Measurements from ENCODE around the gene TAF4.

The TAF4 gene

DNA sequence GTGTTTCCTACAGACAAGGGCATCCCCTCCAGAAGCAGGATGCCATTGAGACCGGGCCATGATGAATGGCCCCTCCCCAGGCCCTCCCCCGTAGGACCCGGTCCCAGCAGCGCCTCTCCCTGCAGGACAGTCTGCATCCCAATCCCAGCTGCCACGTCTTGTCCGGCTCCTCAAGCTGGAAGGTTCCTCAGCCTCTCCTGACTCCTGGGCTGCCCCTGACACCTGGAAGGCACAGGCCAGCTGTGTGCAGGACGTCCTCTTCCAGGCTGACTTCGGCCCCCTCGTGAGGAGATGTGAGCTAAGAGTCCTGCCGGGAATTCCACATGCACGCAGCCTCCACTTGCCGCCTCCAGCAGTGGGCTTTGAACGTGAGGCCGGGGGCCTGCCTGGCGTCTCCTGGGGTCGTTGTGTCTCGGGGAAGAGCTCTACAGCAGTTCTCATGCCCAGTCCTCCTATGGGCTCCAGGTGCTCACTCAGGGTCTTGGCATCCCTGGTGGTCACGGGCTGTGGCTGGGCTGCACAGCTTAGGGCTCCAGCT, 64.4 kb downstream of the TAF4 start:
- TF ChIP-seq Cebpa-rat (IDR thresholded peaks at IDR 0.05), result no peak

GRCh38 chr20:61998343-61999121, 67.1 kb downstream of the TAF4 start:
- H3K4me3 ChIP-seq, result no peak overlapping the region
- peaks cover 50% of the 10 kb centered on the region for H4K20me1 ChIP-seq
- peaks cover 23% of the 10 kb centered on the region for H3K9me3 ChIP-seq
- peaks cover 83% of the 10 kb centered on the region for H3K36me3 ChIP-seq
- TF ChIP-seq Cebpa-rat (IDR thresholded peaks at IDR 0.05), result no peak
- H3K4me2 ChIP-seq, result peak overlapping the region; percentile 66
- H3K27me3 ChIP-seq, result no peaks in the 10 kb centered on the region
- H3K9ac ChIP-seq, result no peak overlapping the region
- H3K27ac ChIP-seq, result no peak overlapping the region; the same call in 1 of the 2 replicates
- H3K4me1 ChIP-seq, result peaks cover 53% of the 10 kb centered on the region

More for the DNA sequence above, 64.4 kb downstream of the TAF4 start:
- Histone ChIP-seq H3K36me3 (peaks cover 84% of the 10 kb centered on the region), H3K27ac (no peak overlapping the region), H3K9me3 (no peaks in the 10 kb centered on the region), H4K20me1 (peaks cover 76% of the 10 kb centered on the region), H3K4me1 (peaks cover 66% of the 10 kb centered on the region), H3K4me2 (no peak overlapping the region), H3K4me3 (no peak overlapping the region), H3K27me3 (no peaks in the 10 kb centered on the region), H3K9ac (no peak overlapping the region)

DNA sequence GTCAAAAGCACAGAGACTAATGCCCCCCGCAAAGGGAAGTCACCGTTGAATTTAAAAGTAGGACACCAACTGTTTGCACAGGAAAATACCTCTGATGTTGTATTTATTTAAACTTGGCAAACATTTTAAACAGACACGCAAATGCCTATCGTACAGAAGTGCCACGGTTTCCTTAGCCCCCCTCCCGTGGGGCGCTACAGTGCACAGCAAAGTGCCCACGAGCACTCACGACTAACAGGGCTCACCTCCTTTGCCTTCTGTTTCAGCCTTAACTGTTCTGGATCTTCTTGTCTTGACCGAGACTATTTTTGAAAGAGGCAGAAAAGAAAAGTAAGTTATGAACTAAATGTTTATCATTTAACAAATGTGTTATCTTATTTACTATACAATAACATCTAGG, 67.8 kb downstream of the TAF4 start:
- Histone ChIP-seq H3K27ac (no peak overlapping the region), H3K4me2 (peak overlapping the region; percentile 66), H3K36me3 (peaks cover 84% of the 10 kb centered on the region), H3K9ac (no peak overlapping the region), H3K4me3 (no peak overlapping the region), H3K4me1 (peaks cover 51% of the 10 kb centered on the region), H3K9me3 (peaks cover 30% of the 10 kb centered on the region), H4K20me1 (peaks cover 44% of the 10 kb centered on the region), H3K27me3 (no peaks in the 10 kb centered on the region)
- TF ChIP-seq Cebpa-rat (IDR thresholded peaks at IDR 0.05), result no peak

DNA sequence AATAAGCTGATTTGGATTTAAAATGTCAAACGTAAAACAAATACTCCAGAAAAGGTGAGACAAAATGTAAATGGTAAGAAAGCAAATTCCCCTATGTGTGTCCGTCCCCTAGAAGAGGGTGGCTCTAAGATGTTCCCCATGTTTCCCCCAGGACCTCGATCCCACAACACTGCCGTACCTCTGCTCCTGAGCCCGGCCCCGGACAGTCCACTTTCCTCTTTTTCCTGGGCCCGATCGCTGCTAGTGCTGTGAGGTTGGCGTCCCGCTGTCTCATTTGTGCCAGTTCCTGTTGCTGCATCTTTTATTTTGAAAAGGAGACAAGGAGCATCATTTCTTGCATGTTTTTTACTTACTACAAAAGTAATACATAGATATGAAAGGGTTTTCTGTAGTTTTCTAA, 68.3 kb downstream of the TAF4 start:
- peaks cover 35% of the 10 kb centered on the region for H3K9me3 ChIP-seq
- no peaks in the 10 kb centered on the region for H3K27me3 ChIP-seq
- H3K9ac ChIP-seq, result peak overlapping the region; percentile 8; the same call in 1 of the 2 replicates
- 0 out of 2 replicates have a peak overlapping the region, but pooled peaks have one; percentile 2 for H3K27ac ChIP-seq
- no peak for TF ChIP-seq Cebpa-rat (IDR thresholded peaks at IDR 0.05)
- peaks cover 84% of the 10 kb centered on the region for H3K36me3 ChIP-seq
- peak overlapping the region; percentile 66 for H3K4me2 ChIP-seq
- no peak overlapping the region for H3K4me3 ChIP-seq
- H3K4me1 ChIP-seq, result peaks cover 50% of the 10 kb centered on the region
- peaks cover 42% of the 10 kb centered on the region for H4K20me1 ChIP-seq

DNA sequence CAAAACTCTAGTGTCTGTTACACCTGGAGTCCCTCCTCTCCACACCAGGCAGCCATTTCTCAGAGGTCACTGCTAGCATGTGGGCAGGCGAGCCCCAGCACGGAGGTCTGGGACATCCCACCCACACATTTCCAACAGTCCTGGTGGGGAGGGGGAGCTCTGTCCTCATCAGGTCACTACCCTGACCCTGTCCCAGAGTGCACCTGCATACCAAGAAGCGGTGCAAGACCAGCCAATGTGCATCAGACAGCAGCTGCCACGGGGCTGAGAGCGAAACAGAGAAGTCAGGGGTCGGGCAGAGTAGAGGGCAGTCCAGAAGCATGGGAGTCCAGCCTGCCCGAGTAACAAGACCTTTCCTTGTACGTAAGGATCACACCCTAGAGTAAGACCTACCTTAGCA, 71.1 kb downstream of the TAF4 start:
- H3K27me3 ChIP-seq, result no peaks in the 10 kb centered on the region
- H3K36me3 ChIP-seq, result peaks cover 84% of the 10 kb centered on the region

DNA sequence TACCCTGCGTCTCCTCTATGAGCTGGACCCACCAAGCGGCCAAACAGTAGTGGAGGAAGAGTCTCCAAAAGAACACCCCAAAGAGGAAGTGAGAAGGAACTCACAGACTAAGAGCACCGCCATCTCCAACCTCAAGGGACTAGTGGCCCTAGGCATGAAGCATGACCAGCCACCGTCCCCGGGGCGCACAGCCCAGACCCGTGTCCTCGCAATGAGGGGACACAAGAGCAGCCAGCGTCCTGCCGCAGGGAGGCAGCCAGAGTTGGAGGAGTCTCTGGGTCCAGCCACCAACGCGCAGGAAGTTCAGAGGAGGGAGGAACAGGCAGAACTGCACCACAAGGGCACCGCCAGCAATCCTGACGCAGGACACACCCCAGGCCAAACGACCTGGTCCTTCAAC, 72.6 kb downstream of the TAF4 start:
- no peak overlapping the region for H3K4me2 ChIP-seq
- H3K9me3 ChIP-seq, result peaks cover 77% of the 10 kb centered on the region
- H3K9ac ChIP-seq, result no peak overlapping the region
- H3K27ac ChIP-seq, result no peak overlapping the region
- H4K20me1 ChIP-seq, result peaks cover 9% of the 10 kb centered on the region
- peaks cover 87% of the 10 kb centered on the region for H3K36me3 ChIP-seq
- peaks cover 27% of the 10 kb centered on the region for H3K4me1 ChIP-seq
- no peaks in the 10 kb centered on the region for H3K27me3 ChIP-seq
- TF ChIP-seq Cebpa-rat (IDR thresholded peaks at IDR 0.05), result no peak
- H3K4me3 ChIP-seq, result no peak overlapping the region

More for the DNA sequence above, 71.1 kb downstream of the TAF4 start:
- no peak overlapping the region for H3K4me3 ChIP-seq
- no peak overlapping the region for H3K27ac ChIP-seq
- TF ChIP-seq Cebpa-rat (IDR thresholded peaks at IDR 0.05), result no peak
- no peak overlapping the region for H3K4me2 ChIP-seq
- H3K9ac ChIP-seq, result no peak overlapping the region
- peaks cover 42% of the 10 kb centered on the region for H3K4me1 ChIP-seq
- H4K20me1 ChIP-seq, result peaks cover 23% of the 10 kb centered on the region
- peaks cover 63% of the 10 kb centered on the region for H3K9me3 ChIP-seq

GRCh38 chr20:61991476-61991875, 74.2 kb downstream of the TAF4 start:
- Histone ChIP-seq H3K4me1 (peaks cover 12% of the 10 kb centered on the region), H3K9me3 (peaks cover 93% of the 10 kb centered on the region), H3K4me2 (no peak overlapping the region), H3K27ac (no peak overlapping the region), H3K27me3 (no peaks in the 10 kb centered on the region), H4K20me1 (no peaks in the 10 kb centered on the region), H3K4me3 (no peak overlapping the region), H3K36me3 (peaks cover 98% of the 10 kb centered on the region), H3K9ac (no peak overlapping the region)
- no peak for TF ChIP-seq Cebpa-rat (IDR thresholded peaks at IDR 0.05)

DNA sequence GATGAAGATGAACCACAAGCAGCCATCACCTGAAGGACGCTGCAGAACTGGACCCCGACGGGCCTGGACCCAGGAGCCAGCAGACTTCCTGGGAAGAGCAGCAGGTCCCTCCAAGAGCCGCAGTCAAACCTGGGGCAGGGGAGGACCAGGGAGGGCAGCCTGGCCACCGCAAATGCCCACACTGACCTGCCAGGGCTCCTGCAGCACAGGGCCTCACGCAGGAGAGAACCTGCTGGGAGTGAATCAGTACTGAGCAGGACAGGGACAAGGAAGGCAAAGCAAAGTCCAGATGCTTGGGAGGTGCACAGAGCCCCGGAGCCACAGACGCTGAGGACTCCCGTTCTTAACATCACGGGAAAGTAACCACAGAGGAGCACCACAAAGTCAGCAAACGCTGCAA, 75.2 kb downstream of the TAF4 start:
- Histone ChIP-seq H3K4me2 (no peak overlapping the region), H3K4me3 (0 out of 2 replicates have a peak overlapping the region, but pooled peaks have one; percentile 10), H3K27ac (no peak overlapping the region), H4K20me1 (no peaks in the 10 kb centered on the region), H3K9ac (no peak overlapping the region), H3K9me3 (peaks cover 98% of the 10 kb centered on the region), H3K27me3 (no peaks in the 10 kb centered on the region), H3K4me1 (peaks cover 5% of the 10 kb centered on the region; the same call in 1 of the 2 replicates), H3K36me3 (peaks cover 96% of the 10 kb centered on the region)
- TF ChIP-seq Cebpa-rat (IDR thresholded peaks at IDR 0.05), result no peak

DNA sequence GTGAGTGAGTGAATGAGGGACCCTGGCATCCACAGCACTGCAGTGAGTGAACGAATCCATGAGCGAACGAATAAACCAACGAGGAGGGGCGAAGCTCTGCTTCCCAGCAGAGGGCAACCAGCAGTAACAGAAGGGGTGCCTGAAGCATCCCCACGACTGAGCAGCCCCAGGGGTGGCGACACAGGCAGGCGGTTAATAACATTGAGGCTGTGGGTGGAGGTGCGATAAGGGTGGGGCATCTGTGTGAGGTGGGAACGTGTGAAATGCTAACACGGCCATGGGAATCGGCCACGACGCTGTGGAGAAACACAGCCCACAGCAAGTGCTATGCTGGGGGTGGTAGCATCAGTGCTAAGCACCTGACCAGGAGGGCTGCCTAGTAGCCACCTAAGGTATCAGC, 75.9 kb downstream of the TAF4 start:
- TF ChIP-seq Cebpa-rat (IDR thresholded peaks at IDR 0.05), result no peak
- Histone ChIP-seq H3K4me3 (no peak overlapping the region; the same call in 1 of the 2 replicates), H3K4me1 (peaks cover 5% of the 10 kb centered on the region; the same call in 1 of the 2 replicates), H3K9ac (no peak overlapping the region), H3K27ac (no peak overlapping the region), H3K27me3 (no peaks in the 10 kb centered on the region), H3K9me3 (peaks cover 97% of the 10 kb centered on the region), H3K36me3 (peaks cover 95% of the 10 kb centered on the region), H4K20me1 (no peaks in the 10 kb centered on the region), H3K4me2 (no peak overlapping the region)

DNA sequence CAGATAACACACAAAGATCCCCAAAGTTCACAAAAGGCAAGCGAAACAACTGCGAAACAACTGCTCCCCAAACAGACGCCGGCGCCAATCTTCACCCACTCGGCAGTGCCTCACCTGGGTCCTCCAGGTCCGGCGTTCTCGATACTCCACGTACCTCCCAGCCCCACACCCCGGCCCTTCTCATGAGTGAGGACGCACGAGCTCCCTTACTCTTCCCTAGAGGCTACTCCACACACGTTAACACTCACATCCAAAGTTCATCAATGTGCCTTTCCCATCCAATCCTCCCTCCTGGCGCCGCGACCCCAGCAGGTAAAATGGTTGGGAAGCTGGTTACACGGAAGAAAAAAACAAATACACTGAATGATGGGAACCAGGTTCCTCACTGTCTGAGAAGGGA, 77.0 kb downstream of the TAF4 start:
- H3K4me3 ChIP-seq, result no peak overlapping the region
- H3K4me2 ChIP-seq, result no peak overlapping the region
- no peak overlapping the region for H3K27ac ChIP-seq
- H3K9ac ChIP-seq, result no peak overlapping the region
- H3K27me3 ChIP-seq, result no peaks in the 10 kb centered on the region
- peaks cover 97% of the 10 kb centered on the region for H3K9me3 ChIP-seq
- TF ChIP-seq Cebpa-rat (IDR thresholded peaks at IDR 0.05), result no peak
- peaks cover 95% of the 10 kb centered on the region for H3K36me3 ChIP-seq
- peaks cover 5% of the 10 kb centered on the region; the same call in 1 of the 2 replicates for H3K4me1 ChIP-seq
- peaks cover 8% of the 10 kb centered on the region; the same call in 1 of the 2 replicates for H4K20me1 ChIP-seq

Measured in BLaER1 (cell line).